Aorta (tissue), 5 donors: Measurements from ENCODE around the gene OBSCN. TPM values are rescaled to one million over a fixed set of nuclear protein-coding genes. Genes with fewer than 3 reads are reported as not detected.

ENCODE experiments used
- ATAC-seq: fragments of 200-7000 bp; cut with Tn5 transposase; one replicate; pipeline ENCODE4 v1.9.1; 2022; ENCODE audit warnings: moderate library complexity; ENCODE audit not compliant: low FRiP score
- DNase-seq, 2 donors: peaks; one replicate each; pipeline ENCODE4 v3.0.0-alpha.2; 2020
- H3K27ac ChIP-seq, 2 donors: one replicate each; pipeline ENCODE4 v1.5.1; 2013; ENCODE audit warnings: low read length in 2 of 2, mild to moderate bottlenecking in 2 of 2, moderate library complexity in 2 of 2, control low read depth in 1 of 2, inconsistent platforms in 1 of 2, low read depth in 1 of 2
- H3K27me3 ChIP-seq, 2 donors: one replicate each; pipeline ENCODE4 v1.6.1; 2013; ENCODE audit warnings: control low read depth in 1 of 2, low read length in 1 of 2, mild to moderate bottlenecking in 1 of 2, moderate library complexity in 1 of 2; ENCODE audit not compliant: insufficient read depth in 2 of 2, control insufficient read depth in 1 of 2
- H3K36me3 ChIP-seq, 2 donors: one replicate each; pipeline ENCODE4 v1.6.1; 2013; ENCODE audit warnings: control low read depth in 1 of 2, low read length in 1 of 2, mild to moderate bottlenecking in 1 of 2; ENCODE audit not compliant: insufficient read depth in 2 of 2, control insufficient read depth in 1 of 2
- H3K4me1 ChIP-seq, 2 donors: one replicate each; pipeline ENCODE4 v1.6.1; 2013; ENCODE audit warnings: low read length in 2 of 2, control low read depth in 1 of 2, mild to moderate bottlenecking in 1 of 2, moderate library complexity in 1 of 2; ENCODE audit not compliant: insufficient read depth in 2 of 2, control insufficient read depth in 1 of 2
- H3K4me3 ChIP-seq, 2 donors: one replicate each; pipeline ENCODE4 v1.5.1; 2013; ENCODE audit warnings: low read length in 2 of 2, control low read depth in 1 of 2, mild to moderate bottlenecking in 1 of 2
- H3K9me3 ChIP-seq: one replicate; pipeline ENCODE4 v1.6.1; 2013; ENCODE audit warnings: mild to moderate bottlenecking, low read length; ENCODE audit not compliant: control insufficient read depth
- WGBS, 2 donors: extraction: QIAGEN DNeasy Blood & Tissue Kit; methylation state at CpG; one replicate each; pipeline ENCODE4 v1.1.7; 2013; 5-methylcytosine and 5-hydroxymethylcytosine counted together
- intact Hi-C, 2 donors: fragments of 100-400 bp; cut with DNase I; formaldehyde crosslinking; loops; one replicate each; pipeline versions ENCODE4 v1.14.2 to v1.15.0; 2022
- polyA plus RNA-seq, 2 donors: library from polyadenylated mRNA; stranded (reverse); fragments of 200-250 nt; gene quantifications; one replicate each; pipeline ENCODE4 v1.2.3, GENCODE V29; 2013
- total RNA-seq, 2 donors: library from RNA; stranded (reverse); fragmentation: NEBNext Ultra II Directional; extraction: Animal tissue kit (Norgen Biotek cat#: 25700); gene quantifications; one replicate each; pipeline ENCODE4 v1.2.1, GENCODE V29; 2021
- donor health status: healthy with polysubstance abuse.
- donor health status: Bipolar disorder and iron deficiency.
- donor health status: DM: no; HTN: no; CAD: no.
- donor health status: DM: no; HTN: no; CAD: no.
- donor health status: DM: yes; HTN: yes; CAD: no.

The OBSCN gene
- total and polyA plus RNA-seq, 4 donors = 2.0 to 19.3 (median 6.4) TPM

- intact Hi-C loops = loop anchor here in 1 of 2 donors (10.0 kb wide), 2 partner anchors 105 kb away; partner anchors contain the start of gene RNF187
- Histone ChIP-seq H3K4me3 (no peak overlapping the region), H3K4me1 (no peaks in the 10 kb centered on the region), H3K9me3 (no peaks in the 10 kb centered on the region), H3K36me3 (no peaks in the 10 kb centered on the region), H3K27ac (no peak overlapping the region), H3K27me3 (no peaks in the 10 kb centered on the region)
- 88 to 90% methylated on average over 8 of the region's 8 CpGs for WGBS, 2 donors
- ATAC-seq (no peak), DNase-seq (peak; percentile 26 to 62)
Measured at GRCh38 chr1:228379666-228380065, 171.8 kb downstream of the OBSCN start.

- intact Hi-C loops = no loop called here
- DNase-seq = no peak
- Histone ChIP-seq H3K27ac (no peak overlapping the region), H3K4me3 (no peak overlapping the region), H3K9me3 (no peaks in the 10 kb centered on the region), H3K4me1 (no peaks in the 10 kb centered on the region), H3K27me3 (no peaks in the 10 kb centered on the region), H3K36me3 (no peaks in the 10 kb centered on the region)
- WGBS, 2 donors = 57 to 74% methylated on average over 2 of the region's 2 CpGs
- ATAC-seq = no peak
Measured at GRCh38 chr1:228381356-228381755, 173.5 kb downstream of the OBSCN start.

DNA sequence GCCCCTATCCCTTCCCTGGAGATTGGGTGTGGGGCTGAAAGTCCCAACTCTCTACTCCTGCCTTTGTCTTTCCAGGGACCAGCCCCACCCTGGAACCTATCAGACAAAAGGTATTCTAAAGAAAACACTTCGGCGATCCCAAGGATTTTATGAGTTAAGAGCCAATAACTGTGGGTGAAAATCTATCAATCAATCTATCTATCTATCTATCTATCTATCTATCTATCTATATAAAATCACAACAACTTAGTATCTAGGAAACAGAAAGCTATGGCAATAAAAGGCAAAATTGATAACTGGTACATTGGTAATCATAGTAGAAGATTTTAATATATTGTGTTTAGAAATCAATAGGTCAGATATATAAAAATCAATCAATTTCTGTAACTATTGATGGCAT is 175.9 kb downstream of the OBSCN start:
- Histone ChIP-seq H3K36me3 (no peaks in the 10 kb centered on the region), H3K4me1 (no peaks in the 10 kb centered on the region), H3K27ac (no peak overlapping the region), H3K9me3 (no peaks in the 10 kb centered on the region), H3K4me3 (no peak overlapping the region), H3K27me3 (no peaks in the 10 kb centered on the region)
- 60 to 93% methylated on average over 2 of the region's 2 CpGs for WGBS, 2 donors
- intact Hi-C loops = no loop called here
- DNase-seq (no peak), ATAC-seq (no peak)

DNA sequence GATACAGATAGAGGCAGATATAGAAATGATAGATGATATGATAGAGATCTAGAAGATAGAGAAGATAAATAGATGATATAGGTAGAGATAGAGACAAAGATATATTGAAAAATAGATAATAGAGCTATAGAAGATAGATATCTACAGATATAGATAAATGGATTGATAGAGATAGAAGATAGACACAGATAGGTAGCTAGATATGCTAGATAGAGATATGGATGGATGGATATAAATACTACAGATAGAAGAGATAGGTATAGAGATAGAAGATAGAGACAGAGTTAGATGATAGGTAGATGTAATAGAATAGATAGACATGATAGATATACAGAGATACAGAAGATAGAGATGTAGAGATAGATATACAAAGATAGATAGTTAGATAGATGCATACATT is 177.4 kb downstream of the OBSCN start:
- DNase-seq = no peak
- Histone ChIP-seq H3K4me1 (no peaks in the 10 kb centered on the region), H3K36me3 (no peaks in the 10 kb centered on the region), H3K27ac (no peak overlapping the region), H3K9me3 (no peaks in the 10 kb centered on the region), H3K27me3 (no peaks in the 10 kb centered on the region), H3K4me3 (no peak overlapping the region)
- no peak for ATAC-seq
- intact Hi-C loops = no loop called here

DNA sequence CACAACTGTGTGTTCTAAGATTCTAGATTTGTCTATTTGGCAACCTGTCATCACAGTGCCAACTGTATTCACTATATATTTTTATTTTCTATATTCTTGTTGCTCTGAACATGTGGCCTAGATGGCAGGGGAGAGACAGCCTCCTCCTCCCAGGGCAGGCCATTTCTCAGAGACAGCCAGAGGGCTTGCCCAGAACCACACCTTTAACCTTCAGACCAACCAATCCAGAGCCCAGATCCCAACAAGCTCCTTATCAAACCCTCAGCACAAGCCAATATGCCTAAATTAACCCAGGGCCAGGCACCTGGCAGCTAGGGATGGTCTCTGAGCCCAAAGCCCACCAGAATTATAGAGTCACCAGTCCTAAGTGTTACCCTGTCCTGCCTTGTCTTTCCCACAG is 179.5 kb downstream of the OBSCN start:
- H3K4me3 ChIP-seq = no peak overlapping the region
- no peaks in the 10 kb centered on the region for H3K27me3 ChIP-seq
- intact Hi-C loops = no loop called here
- DNase-seq (no peak), ATAC-seq (no peak)
- no peaks in the 10 kb centered on the region for H3K36me3 ChIP-seq
- H3K4me1 ChIP-seq = no peaks in the 10 kb centered on the region
- no peaks in the 10 kb centered on the region for H3K9me3 ChIP-seq
- H3K27ac ChIP-seq = no peak overlapping the region

DNA sequence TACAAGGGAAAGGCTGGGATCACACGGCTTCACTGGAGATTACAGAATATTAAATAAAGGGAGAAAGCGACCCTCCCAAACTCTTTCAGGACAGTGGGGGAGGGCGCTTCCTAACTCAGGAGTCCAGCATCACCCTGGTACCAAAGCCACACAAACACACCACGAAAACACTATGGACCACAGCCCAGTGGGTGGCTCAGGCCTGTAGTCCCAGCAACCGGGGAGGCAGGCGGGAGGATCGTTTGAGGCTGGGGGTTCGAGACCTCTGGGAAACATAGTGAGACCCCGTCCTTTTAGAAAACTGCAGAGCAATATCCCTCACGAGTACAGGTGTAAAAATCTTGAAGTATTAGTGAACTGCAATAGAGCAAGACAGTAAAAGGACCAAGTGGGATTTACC is 182.8 kb downstream of the OBSCN start:
- Histone ChIP-seq H3K27ac (no peak overlapping the region), H3K4me1 (no peaks in the 10 kb centered on the region), H3K36me3 (no peaks in the 10 kb centered on the region), H3K9me3 (no peaks in the 10 kb centered on the region), H3K27me3 (no peaks in the 10 kb centered on the region), H3K4me3 (no peak overlapping the region)
- 79 to 83% methylated on average over 10 of the region's 10 CpGs for WGBS, 2 donors
- ATAC-seq (no peak), DNase-seq (no peak)
- intact Hi-C loops = no loop called here

DNA sequence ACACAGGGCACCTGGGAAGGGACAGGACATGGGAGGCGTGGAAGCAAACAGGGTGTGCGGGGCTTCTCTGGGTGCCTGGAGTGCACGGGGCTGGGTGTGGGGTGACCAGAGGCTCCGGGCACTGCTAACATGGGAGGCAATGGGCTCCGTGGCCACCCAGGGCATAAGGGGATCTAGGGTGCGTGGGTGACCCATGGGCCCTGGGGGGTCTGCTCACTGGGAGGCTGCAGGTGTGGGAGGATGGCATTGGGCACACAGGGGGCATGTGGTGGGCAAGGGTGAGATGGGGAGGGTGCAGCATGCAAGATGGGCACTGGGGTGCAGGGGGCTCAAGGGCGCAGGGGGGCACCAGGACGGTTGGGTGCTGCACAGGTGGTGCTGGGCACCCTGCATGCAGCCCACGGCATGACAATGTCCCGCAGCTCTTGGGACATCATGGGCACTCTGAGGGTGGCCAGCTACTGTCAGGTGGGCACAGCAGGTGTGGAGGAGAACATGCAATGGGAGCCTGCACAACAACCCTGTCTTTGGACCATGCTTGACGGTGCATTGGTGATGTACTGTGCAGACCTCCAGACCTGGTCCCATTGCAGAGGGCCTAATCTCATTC is 183.7 kb downstream of the OBSCN start:
- Histone ChIP-seq H3K27me3 (no peaks in the 10 kb centered on the region), H3K4me3 (no peak overlapping the region), H3K36me3 (no peaks in the 10 kb centered on the region), H3K9me3 (no peaks in the 10 kb centered on the region), H3K4me1 (no peaks in the 10 kb centered on the region), H3K27ac (no peak overlapping the region)
- intact Hi-C loops = no loop called here
- ATAC-seq = no peak
- no peak for DNase-seq
- 89 to 96% methylated on average over 11 of the region's 11 CpGs for WGBS, 2 donors

- no peaks in the 10 kb centered on the region for H3K4me1 ChIP-seq
- no peaks in the 10 kb centered on the region for H3K36me3 ChIP-seq
- intact Hi-C loops = no loop called here
- 90 to 91% methylated on average over 12 of the region's 12 CpGs for WGBS, 2 donors
- H3K27me3 ChIP-seq = no peaks in the 10 kb centered on the region
- DNase-seq = no peak
- ATAC-seq = no peak
- H3K9me3 ChIP-seq = no peaks in the 10 kb centered on the region
- H3K4me3 ChIP-seq = no peak overlapping the region
- H3K27ac ChIP-seq = no peak overlapping the region
Measured at GRCh38 chr1:228392111-228392936, 184.5 kb downstream of the OBSCN start.

DNA sequence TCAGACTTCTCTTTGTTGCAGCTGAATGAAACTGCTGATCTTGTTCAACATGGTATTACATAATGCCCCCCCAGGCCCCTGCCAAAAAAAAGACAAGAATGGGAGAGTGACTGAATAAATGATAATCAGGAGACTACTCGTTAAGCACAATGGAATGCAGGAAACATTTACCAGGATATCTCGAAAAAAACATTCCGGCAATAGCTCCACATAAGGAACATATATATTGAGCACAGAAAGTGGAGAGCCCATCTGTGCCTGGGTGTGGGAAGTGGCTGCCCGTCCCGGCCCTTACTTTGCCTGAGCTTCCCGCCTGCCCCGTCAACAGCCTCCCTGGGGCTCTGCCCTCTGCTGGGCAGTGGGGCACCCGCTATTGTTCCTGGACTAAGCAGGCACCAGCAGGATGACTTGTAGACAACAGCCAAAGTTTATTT is 185.4 kb downstream of the OBSCN start:
- Histone ChIP-seq H3K27ac (no peak overlapping the region), H3K36me3 (no peaks in the 10 kb centered on the region), H3K27me3 (no peaks in the 10 kb centered on the region), H3K4me3 (no peak overlapping the region), H3K9me3 (no peaks in the 10 kb centered on the region), H3K4me1 (no peaks in the 10 kb centered on the region)
- ATAC-seq (peak; percentile 63), DNase-seq (peak in 1 of 2 donors; percentile 81)
- WGBS, 2 donors = 12 to 21% methylated on average over 8 of the region's 8 CpGs
- intact Hi-C loops = no loop called here
